Brain microvascular endothelial cell (primary cell): ENCODE measurements around the gene XPOT.
"Not testable (repeated sequence)": the region's sequence is repeated elsewhere in the genome, so short reads cannot be mapped to it uniquely, and the experiment has no call there.

Experiments used
- DNase-seq: peaks from one replicate; pipeline ENCODE4 v3.0.0-alpha.2; 2020
- H3K27ac ChIP-seq: fragments of 250-450 bp; sonication (Bioruptor Pico); 2 replicates; pipeline ENCODE4 v1.5.1; 2020; ENCODE audit warnings: mild to moderate bottlenecking, moderate library complexity
- H3K27me3 ChIP-seq: fragments of 250-450 bp; sonication (Bioruptor Pico); replicated peaks from 2 replicates; pipeline ENCODE4 v1.5.1; 2020; ENCODE audit warnings: mild to moderate bottlenecking
- H3K36me3 ChIP-seq: fragments of 250-450 bp; sonication (Bioruptor Pico); replicated peaks from 2 replicates; pipeline ENCODE4 v1.5.1; 2020; ENCODE audit warnings: mild to moderate bottlenecking
- H3K4me3 ChIP-seq: 2 replicates; pipeline ENCODE4 v1.5.1; 2011; ENCODE audit warnings: low read depth, mild to moderate bottlenecking, control low read depth, low read length, moderate library complexity
- CTCF ChIP-seq: IDR thresholded peaks from 2 replicates; pipeline ENCODE4 v1.5.1; 2011; ENCODE audit warnings: low read depth, mild to moderate bottlenecking, moderate library complexity, low read length, control low read depth, inconsistent platforms; ENCODE audit errors: missing control alignments
- in situ Hi-C: cut with HindIII; loops from 2 replicates; pipeline ENCODE4 v1.10.0; 2017; ENCODE audit warnings: low sequenced_read_pairs, low pct_ligation_motif_present

XPOT gene

GRCh38 chr12:64403707-64404469, at the start of gene XPOT:
TSS of gene XPOT (plus strand) at chr12:64404392. CDS start at chr12:64410036, 5,644 bp downstream.
- H3K27me3 ChIP-seq, result no peaks in the 10 kb centered on the region
- peak within 1 kb of the TSS; percentile 100 for H3K27ac ChIP-seq
- peak; percentile 95 for DNase-seq
- in situ Hi-C loops, result no loop called here
- peaks cover 3% of the 10 kb centered on the region for H3K36me3 ChIP-seq
- peak within 1 kb of the TSS; percentile 94 for H3K4me3 ChIP-seq
- no peak for TF ChIP-seq CTCF

- DNase-seq, H3K4me3 ChIP-seq, H3K27me3 ChIP-seq, in situ Hi-C loops, H3K36me3 ChIP-seq, H3K27ac ChIP-seq: not testable (repeated sequence)
Observed at GRCh38 chr12:64356209-64356608, 48.0 kb upstream of the XPOT start.

GRCh38 chr12:64361173-64361572, 43.0 kb upstream of the XPOT start:
- H3K36me3 ChIP-seq, H3K4me3 ChIP-seq, H3K27me3 ChIP-seq, DNase-seq, in situ Hi-C loops, H3K27ac ChIP-seq: not testable (repeated sequence)

- no peak for TF ChIP-seq CTCF
- H3K4me3 ChIP-seq, result no peak overlapping the region
- H3K27me3 ChIP-seq, result no peaks in the 10 kb centered on the region
- no peak overlapping the region for H3K27ac ChIP-seq
- DNase-seq, result no peak
- in situ Hi-C loops, result no loop called here
- H3K36me3 ChIP-seq, result no peaks in the 10 kb centered on the region
Observed at GRCh38 chr12:64362721-64363305, 41.4 kb upstream of the XPOT start.

- no peak for TF ChIP-seq CTCF
- DNase-seq, result no peak
- H3K27me3 ChIP-seq, result no peaks in the 10 kb centered on the region
- no peaks in the 10 kb centered on the region for H3K36me3 ChIP-seq
- H3K27ac ChIP-seq, result no peak overlapping the region
- no peak overlapping the region for H3K4me3 ChIP-seq
- in situ Hi-C loops, result no loop called here
Observed at GRCh38 chr12:64383675-64384074, 20.5 kb upstream of the XPOT start.

- no peak for DNase-seq
- no peak for TF ChIP-seq CTCF
- no peak overlapping the region for H3K27ac ChIP-seq
Observed at GRCh38 chr12:64385019-64385418, 19.2 kb upstream of the XPOT start.

GRCh38 chr12:64385468-64385867, 18.7 kb upstream of the XPOT start:
- Histone ChIP-seq H3K36me3 (no peaks in the 10 kb centered on the region), H3K27me3 (no peaks in the 10 kb centered on the region), H3K4me3 (no peak overlapping the region), H3K27ac (no peak overlapping the region)
- no peak for TF ChIP-seq CTCF
- peak; percentile 13 for DNase-seq
- in situ Hi-C loops, result no loop called here

More at GRCh38 chr12:64385019-64385418, 19.2 kb upstream of the XPOT start:
- in situ Hi-C loops, result no loop called here
- no peaks in the 10 kb centered on the region for H3K27me3 ChIP-seq
- H3K4me3 ChIP-seq, result no peak overlapping the region
- no peaks in the 10 kb centered on the region for H3K36me3 ChIP-seq
